Esophagus muscularis mucosa (tissue), 3 donors: Measurements from ENCODE around the gene FBXW4.

Source experiments
- POLR2AphosphoS5 ChIP-seq, 2 donors: sonication (generic); formaldehyde crosslinking; IDR thresholded peaks; one replicate each; pipeline ENCODE4 v1.6.1; 2017; ENCODE audit warnings: antibody characterized with exemption in 2 of 2
- TF ChIP-seq, protein P1 (sequence below), 3 experiments: fragments of 200-600 bp in 2 of 3; fragments of 450-650 bp in 1 of 3; sonication (generic) in 2 of 3; IDR thresholded peaks; one replicate each; pipeline ENCODE4 v1.5.1; 2017 to 2019; ENCODE audit warnings: antibody characterized with exemption in 3 of 3, mild to moderate bottlenecking in 2 of 3, moderate library complexity in 1 of 3

GRCh38 chr10:101631821-101632475 is 63.0 kb downstream of the FBXW4 start:
- TF ChIP-seq, protein P1, sequence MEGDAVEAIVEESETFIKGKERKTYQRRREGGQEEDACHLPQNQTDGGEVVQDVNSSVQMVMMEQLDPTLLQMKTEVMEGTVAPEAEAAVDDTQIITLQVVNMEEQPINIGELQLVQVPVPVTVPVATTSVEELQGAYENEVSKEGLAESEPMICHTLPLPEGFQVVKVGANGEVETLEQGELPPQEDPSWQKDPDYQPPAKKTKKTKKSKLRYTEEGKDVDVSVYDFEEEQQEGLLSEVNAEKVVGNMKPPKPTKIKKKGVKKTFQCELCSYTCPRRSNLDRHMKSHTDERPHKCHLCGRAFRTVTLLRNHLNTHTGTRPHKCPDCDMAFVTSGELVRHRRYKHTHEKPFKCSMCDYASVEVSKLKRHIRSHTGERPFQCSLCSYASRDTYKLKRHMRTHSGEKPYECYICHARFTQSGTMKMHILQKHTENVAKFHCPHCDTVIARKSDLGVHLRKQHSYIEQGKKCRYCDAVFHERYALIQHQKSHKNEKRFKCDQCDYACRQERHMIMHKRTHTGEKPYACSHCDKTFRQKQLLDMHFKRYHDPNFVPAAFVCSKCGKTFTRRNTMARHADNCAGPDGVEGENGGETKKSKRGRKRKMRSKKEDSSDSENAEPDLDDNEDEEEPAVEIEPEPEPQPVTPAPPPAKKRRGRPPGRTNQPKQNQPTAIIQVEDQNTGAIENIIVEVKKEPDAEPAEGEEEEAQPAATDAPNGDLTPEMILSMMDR (IDR thresholded peaks at IDR 0.05), result no peak
- TF ChIP-seq POLR2AphosphoS5 (IDR thresholded peaks at IDR 0.05), result no peak
